HepG2 (cell line): Measurements from ENCODE around the gene B3GAT3. TPM values are rescaled to one million over a fixed set of nuclear protein-coding genes. Genes with fewer than 3 reads are reported as not detected.
A peak's percentile ranks its signal among the peaks of the same experiment; 100 is the strongest.

ENCODE experiments used
- FOXA3 ChIP-seq: IDR thresholded peaks from 2 replicates; pipeline ENCODE4 v1.6.1; 2016; ENCODE audit warnings: missing genetic modification reagents, missing compliant biosample characterization
- FOXK1 ChIP-seq: sonication (generic); formaldehyde crosslinking; IDR thresholded peaks from 2 replicates; pipeline ENCODE4 v1.4.0; 2020; ENCODE audit warnings: low read depth, missing genetic modification reagents, borderline replicate concordance
- NFKBIZ ChIP-seq: IDR thresholded peaks from 2 replicates; pipeline ENCODE4 v1.6.1; 2018; ENCODE audit warnings: missing genetic modification reagents, missing compliant biosample characterization
- PPARG ChIP-seq: conservative IDR thresholded peaks from 2 replicates; pipeline ENCODE4 v1.6.1; 2016; ENCODE audit warnings: missing biosample characterization, missing genetic modification reagents
- SATB2 ChIP-seq: sonication (generic); formaldehyde crosslinking; IDR thresholded peaks from 2 replicates; pipeline ENCODE4 v1.5.0; 2020; ENCODE audit warnings: missing genetic modification reagents
- YEATS2 ChIP-seq: sonication (generic); formaldehyde crosslinking; IDR thresholded peaks from 2 replicates; pipeline ENCODE4 v1.4.0; 2020; ENCODE audit warnings: missing genetic modification reagents, borderline replicate concordance
- ZNF253 ChIP-seq: sonication (generic); formaldehyde crosslinking; IDR thresholded peaks from 2 replicates; pipeline ENCODE4 v1.8.0; 2022; ENCODE audit warnings: mild to moderate bottlenecking, missing genetic modification reagents, borderline replicate concordance
- ZNF564 ChIP-seq: sonication (generic); formaldehyde crosslinking; IDR thresholded peaks from 2 replicates; pipeline ENCODE4 v1.8.1; 2023; ENCODE audit warnings: mild to moderate bottlenecking, missing genetic modification reagents
- polyA plus RNA-seq, 8 experiments: library from polyadenylated mRNA; depleted of rRNA in 3 of 8; stranded (reverse) in 7 of 8; unstranded in 1 of 8; fragments of >200 nt; fragmentation: Illumina TruSeq in 4 of 8; extraction: Trizol in 4 of 8; gene quantifications; 2 replicates each; pipeline versions ENCODE4 v1.2.1 to v1.2.3, GENCODE V29; 2011 to 2016; ENCODE audit warnings: low read depth in 4 of 8, missing spikeins in 1 of 8, mixed read lengths in 1 of 8; ENCODE audit not compliant: insufficient read depth in 1 of 8
- total RNA-seq, 5 experiments: library from RNA; depleted of rRNA; stranded (reverse); fragments of >200 nt; fragmentation: Illumina TruSeq; extraction: Trizol; gene quantifications; 2 replicates each; pipeline ENCODE4 v1.2.3, GENCODE V29; 2016; ENCODE audit warnings: low read depth in 1 of 5
- TF ChIP-seq, protein P1 (sequence below): IDR thresholded peaks from 2 replicates; pipeline ENCODE4 v1.6.1; 2012; ENCODE audit warnings: low read length, improper control_type of control experiment
- TF ChIP-seq, protein P2 (sequence below): sonication (generic); formaldehyde crosslinking; conservative IDR thresholded peaks from 2 replicates; pipeline ENCODE4 v1.8.1; 2023; ENCODE audit warnings: missing genetic modification reagents
- TF ChIP-seq, protein P3 (sequence below): sonication (generic); formaldehyde crosslinking; IDR thresholded peaks from 2 replicates; pipeline ENCODE4 v1.4.0; 2020; ENCODE audit warnings: missing genetic modification reagents
- TF ChIP-seq, protein P4 (sequence below): sonication (generic); formaldehyde crosslinking; IDR thresholded peaks from 2 replicates; pipeline ENCODE4 v1.4.0; 2020; ENCODE audit warnings: low read depth, mild to moderate bottlenecking, missing genetic modification reagents
- TF ChIP-seq, protein P5 (sequence below), 2 experiments: fragments of 450-650 bp in 1 of 2; sonication (generic) in 1 of 2; formaldehyde crosslinking; IDR thresholded peaks; 2 replicates each; pipeline versions ENCODE4 v1.5.0 to v1.8.0; 2020 to 2022; ENCODE audit warnings: mild to moderate bottlenecking in 1 of 2, missing genetic modification reagents in 1 of 2
- TF ChIP-seq, protein P6 (sequence below): sonication (generic); formaldehyde crosslinking; IDR thresholded peaks from 2 replicates; pipeline ENCODE4 v1.5.0; 2020; ENCODE audit warnings: missing genetic modification reagents, mild to moderate bottlenecking, borderline replicate concordance
- TF ChIP-seq, protein P7 (sequence below): sonication (generic); formaldehyde crosslinking; IDR thresholded peaks from 2 replicates; pipeline ENCODE4 v1.4.0; 2020; ENCODE audit warnings: missing genetic modification reagents, borderline replicate concordance

The B3GAT3 gene
- total and polyA plus RNA-seq, 2 of the 13 experiments (the other 11 are each of a cell fraction or from before 2014, with no cell fraction given): 21.3 to 26.1 TPM

DNA sequence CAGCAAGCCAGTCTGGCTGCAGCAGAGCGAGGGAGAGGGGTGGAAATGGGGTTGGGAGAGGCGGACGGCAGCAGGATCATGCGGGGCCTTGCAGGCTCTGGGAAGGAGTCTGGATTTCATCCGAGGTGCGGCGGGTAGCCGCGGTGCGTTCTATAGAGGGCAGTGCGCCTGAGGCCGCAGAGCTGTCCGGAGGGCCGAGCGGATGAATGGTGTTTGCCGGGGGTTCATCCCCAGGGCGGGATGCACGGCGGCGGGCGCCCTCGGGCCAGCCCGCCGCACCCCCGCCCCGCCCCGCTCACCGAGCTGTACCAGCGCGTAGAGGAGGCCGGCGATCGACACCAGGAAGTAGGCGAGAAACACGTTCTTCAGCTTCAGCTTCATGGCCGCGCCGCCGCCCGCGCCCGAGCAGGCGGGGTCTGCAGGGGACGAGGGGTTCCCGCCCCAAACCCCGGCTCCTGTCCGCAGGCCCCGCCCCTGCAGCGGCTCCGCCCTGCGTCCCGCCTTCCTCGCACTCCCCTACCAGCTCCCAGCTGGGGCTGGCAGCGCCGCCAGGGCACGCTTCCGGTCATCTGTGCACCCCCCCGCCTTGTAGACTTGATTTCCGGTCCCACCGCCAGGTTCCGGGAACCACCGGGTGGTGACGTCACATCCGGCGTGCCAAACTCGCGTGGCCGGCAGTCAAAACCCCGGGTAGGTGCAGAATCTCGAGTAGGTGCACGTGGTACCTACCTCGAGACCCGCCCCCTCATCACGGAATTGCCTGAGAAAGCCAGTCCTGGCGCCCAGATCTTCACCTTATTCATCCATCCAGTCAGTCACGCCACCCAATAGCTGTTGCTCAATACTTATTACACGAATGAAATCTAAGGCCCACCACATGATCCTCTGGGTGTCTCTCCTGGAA, at the start of gene B3GAT3 (continued):
- TF ChIP-seq, protein P1, sequence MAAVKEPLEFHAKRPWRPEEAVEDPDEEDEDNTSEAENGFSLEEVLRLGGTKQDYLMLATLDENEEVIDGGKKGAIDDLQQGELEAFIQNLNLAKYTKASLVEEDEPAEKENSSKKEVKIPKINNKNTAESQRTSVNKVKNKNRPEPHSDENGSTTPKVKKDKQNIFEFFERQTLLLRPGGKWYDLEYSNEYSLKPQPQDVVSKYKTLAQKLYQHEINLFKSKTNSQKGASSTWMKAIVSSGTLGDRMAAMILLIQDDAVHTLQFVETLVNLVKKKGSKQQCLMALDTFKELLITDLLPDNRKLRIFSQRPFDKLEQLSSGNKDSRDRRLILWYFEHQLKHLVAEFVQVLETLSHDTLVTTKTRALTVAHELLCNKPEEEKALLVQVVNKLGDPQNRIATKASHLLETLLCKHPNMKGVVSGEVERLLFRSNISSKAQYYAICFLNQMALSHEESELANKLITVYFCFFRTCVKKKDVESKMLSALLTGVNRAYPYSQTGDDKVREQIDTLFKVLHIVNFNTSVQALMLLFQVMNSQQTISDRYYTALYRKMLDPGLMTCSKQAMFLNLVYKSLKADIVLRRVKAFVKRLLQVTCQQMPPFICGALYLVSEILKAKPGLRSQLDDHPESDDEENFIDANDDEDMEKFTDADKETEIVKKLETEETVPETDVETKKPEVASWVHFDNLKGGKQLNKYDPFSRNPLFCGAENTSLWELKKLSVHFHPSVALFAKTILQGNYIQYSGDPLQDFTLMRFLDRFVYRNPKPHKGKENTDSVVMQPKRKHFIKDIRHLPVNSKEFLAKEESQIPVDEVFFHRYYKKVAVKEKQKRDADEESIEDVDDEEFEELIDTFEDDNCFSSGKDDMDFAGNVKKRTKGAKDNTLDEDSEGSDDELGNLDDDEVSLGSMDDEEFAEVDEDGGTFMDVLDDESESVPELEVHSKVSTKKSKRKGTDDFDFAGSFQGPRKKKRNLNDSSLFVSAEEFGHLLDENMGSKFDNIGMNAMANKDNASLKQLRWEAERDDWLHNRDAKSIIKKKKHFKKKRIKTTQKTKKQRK: no peak
- TF ChIP-seq PPARG (CRISPR knock-in tag): peak; percentile 28; the same call in 1 of the 2 replicates
- 0 out of 2 replicates have a peak, but pooled peaks have one; percentile 67 for TF ChIP-seq ZNF253 (CRISPR knock-in tag)
- TF ChIP-seq SATB2 (CRISPR knock-in tag): 0 out of 2 replicates have a peak, but pooled peaks have one; percentile 43
- TF ChIP-seq FOXK1 (CRISPR knock-in tag): peak; percentile 65; the same call in 1 of the 2 replicates
- TF ChIP-seq ZNF564 (CRISPR knock-in tag): no peak; the same call in 1 of the 2 replicates
- peak; percentile 85; the same call in 1 of the 2 replicates for TF ChIP-seq NFKBIZ (CRISPR knock-in tag)
- peak; percentile 71 for TF ChIP-seq FOXA3
- TF ChIP-seq, protein P2, sequence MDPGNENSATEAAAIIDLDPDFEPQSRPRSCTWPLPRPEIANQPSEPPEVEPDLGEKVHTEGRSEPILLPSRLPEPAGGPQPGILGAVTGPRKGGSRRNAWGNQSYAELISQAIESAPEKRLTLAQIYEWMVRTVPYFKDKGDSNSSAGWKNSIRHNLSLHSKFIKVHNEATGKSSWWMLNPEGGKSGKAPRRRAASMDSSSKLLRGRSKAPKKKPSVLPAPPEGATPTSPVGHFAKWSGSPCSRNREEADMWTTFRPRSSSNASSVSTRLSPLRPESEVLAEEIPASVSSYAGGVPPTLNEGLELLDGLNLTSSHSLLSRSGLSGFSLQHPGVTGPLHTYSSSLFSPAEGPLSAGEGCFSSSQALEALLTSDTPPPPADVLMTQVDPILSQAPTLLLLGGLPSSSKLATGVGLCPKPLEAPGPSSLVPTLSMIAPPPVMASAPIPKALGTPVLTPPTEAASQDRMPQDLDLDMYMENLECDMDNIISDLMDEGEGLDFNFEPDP (CRISPR knock-in tag): no peak
- TF ChIP-seq, protein P3, sequence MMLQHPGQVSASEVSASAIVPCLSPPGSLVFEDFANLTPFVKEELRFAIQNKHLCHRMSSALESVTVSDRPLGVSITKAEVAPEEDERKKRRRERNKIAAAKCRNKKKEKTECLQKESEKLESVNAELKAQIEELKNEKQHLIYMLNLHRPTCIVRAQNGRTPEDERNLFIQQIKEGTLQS (CRISPR knock-in tag): peak; percentile 83
- TF ChIP-seq, protein P4, sequence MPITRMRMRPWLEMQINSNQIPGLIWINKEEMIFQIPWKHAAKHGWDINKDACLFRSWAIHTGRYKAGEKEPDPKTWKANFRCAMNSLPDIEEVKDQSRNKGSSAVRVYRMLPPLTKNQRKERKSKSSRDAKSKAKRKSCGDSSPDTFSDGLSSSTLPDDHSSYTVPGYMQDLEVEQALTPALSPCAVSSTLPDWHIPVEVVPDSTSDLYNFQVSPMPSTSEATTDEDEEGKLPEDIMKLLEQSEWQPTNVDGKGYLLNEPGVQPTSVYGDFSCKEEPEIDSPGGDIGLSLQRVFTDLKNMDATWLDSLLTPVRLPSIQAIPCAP (CRISPR knock-in tag): no peak
- TF ChIP-seq, protein P5, sequence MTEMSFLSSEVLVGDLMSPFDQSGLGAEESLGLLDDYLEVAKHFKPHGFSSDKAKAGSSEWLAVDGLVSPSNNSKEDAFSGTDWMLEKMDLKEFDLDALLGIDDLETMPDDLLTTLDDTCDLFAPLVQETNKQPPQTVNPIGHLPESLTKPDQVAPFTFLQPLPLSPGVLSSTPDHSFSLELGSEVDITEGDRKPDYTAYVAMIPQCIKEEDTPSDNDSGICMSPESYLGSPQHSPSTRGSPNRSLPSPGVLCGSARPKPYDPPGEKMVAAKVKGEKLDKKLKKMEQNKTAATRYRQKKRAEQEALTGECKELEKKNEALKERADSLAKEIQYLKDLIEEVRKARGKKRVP (CRISPR knock-in tag; IDR thresholded peaks at IDR 0.05): peak in 1 of 2 experiments; percentile 75; a peak in 2 of 4 replicates
- TF ChIP-seq, protein P6, sequence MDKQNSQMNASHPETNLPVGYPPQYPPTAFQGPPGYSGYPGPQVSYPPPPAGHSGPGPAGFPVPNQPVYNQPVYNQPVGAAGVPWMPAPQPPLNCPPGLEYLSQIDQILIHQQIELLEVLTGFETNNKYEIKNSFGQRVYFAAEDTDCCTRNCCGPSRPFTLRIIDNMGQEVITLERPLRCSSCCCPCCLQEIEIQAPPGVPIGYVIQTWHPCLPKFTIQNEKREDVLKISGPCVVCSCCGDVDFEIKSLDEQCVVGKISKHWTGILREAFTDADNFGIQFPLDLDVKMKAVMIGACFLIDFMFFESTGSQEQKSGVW (CRISPR knock-in tag): no peak
- peak; percentile 92 for TF ChIP-seq YEATS2 (CRISPR knock-in tag)
- TF ChIP-seq, protein P7, sequence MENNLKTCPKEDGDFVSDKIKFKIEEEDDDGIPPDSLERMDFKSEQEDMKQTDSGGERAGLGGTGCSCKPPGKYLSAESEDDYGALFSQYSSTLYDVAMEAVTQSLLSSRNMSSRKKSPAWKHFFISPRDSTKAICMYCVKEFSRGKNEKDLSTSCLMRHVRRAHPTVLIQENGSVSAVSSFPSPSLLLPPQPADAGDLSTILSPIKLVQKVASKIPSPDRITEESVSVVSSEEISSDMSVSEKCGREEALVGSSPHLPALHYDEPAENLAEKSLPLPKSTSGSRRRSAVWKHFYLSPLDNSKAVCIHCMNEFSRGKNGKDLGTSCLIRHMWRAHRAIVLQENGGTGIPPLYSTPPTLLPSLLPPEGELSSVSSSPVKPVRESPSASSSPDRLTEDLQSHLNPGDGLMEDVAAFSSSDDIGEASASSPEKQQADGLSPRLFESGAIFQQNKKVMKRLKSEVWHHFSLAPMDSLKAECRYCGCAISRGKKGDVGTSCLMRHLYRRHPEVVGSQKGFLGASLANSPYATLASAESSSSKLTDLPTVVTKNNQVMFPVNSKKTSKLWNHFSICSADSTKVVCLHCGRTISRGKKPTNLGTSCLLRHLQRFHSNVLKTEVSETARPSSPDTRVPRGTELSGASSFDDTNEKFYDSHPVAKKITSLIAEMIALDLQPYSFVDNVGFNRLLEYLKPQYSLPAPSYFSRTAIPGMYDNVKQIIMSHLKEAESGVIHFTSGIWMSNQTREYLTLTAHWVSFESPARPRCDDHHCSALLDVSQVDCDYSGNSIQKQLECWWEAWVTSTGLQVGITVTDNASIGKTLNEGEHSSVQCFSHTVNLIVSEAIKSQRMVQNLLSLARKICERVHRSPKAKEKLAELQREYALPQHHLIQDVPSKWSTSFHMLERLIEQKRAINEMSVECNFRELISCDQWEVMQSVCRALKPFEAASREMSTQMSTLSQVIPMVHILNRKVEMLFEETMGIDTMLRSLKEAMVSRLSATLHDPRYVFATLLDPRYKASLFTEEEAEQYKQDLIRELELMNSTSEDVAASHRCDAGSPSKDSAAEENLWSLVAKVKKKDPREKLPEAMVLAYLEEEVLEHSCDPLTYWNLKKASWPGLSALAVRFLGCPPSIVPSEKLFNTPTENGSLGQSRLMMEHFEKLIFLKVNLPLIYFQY (CRISPR knock-in tag): no peak; the same call in 1 of the 2 replicates
